ENCODE results near the gene SMAD6. TPM values are rescaled to one million over a fixed set of nuclear protein-coding genes. Genes with fewer than 3 reads are reported as not detected.

SMAD6 gene
- total and polyA plus RNA-seq, 2 donors, result 1.0 to 2.8 TPM

- H3K27me3 ChIP-seq (ENCODE audit: control insufficient read depth in 2 of 2, insufficient read depth in 1 of 2, low read length in 1 of 2), result no peaks in the 10 kb centered on the region
- H3K4me1 ChIP-seq (ENCODE audit: control insufficient read depth in 2 of 2, insufficient read depth in 2 of 2, low read length in 2 of 2), result no peaks in the 10 kb centered on the region
- H3K27ac ChIP-seq (ENCODE audit: low read depth in 1 of 2, low read length in 1 of 2), result no peak overlapping the region
- no peak overlapping the region for H3K4me3 ChIP-seq (ENCODE audit: low read length in 2 of 2)
- no peak for DNase-seq (ENCODE audit: low read depth in 6 of 9, low spot score in 9 of 9)
- H3K36me3 ChIP-seq (ENCODE audit: control insufficient read depth in 2 of 2, insufficient read depth in 2 of 2, low read length in 1 of 2), result no peaks in the 10 kb centered on the region
- WGBS, result 96% methylated on average over 11 of the region's 11 CpGs
- no peaks in the 10 kb centered on the region for H3K9me3 ChIP-seq (ENCODE audit: control insufficient read depth in 2 of 2, insufficient read depth in 1 of 2, low read length in 1 of 2)
These were observed 35.4 kb downstream of the SMAD6 start for GRCh38 chr15:66737243-66738010.

GRCh38 chr15:66738116-66738515 lies 36.1 kb downstream of the SMAD6 start:
- Histone ChIP-seq H3K9me3 (ENCODE audit: control insufficient read depth in 2 of 2, insufficient read depth in 1 of 2, low read length in 1 of 2) (no peaks in the 10 kb centered on the region), H3K4me1 (ENCODE audit: control insufficient read depth in 2 of 2, insufficient read depth in 2 of 2, low read length in 2 of 2) (no peaks in the 10 kb centered on the region), H3K27me3 (ENCODE audit: control insufficient read depth in 2 of 2, insufficient read depth in 1 of 2, low read length in 1 of 2) (no peaks in the 10 kb centered on the region), H3K27ac (ENCODE audit: low read depth in 1 of 2, low read length in 1 of 2) (no peak overlapping the region), H3K36me3 (ENCODE audit: control insufficient read depth in 2 of 2, insufficient read depth in 2 of 2, low read length in 1 of 2) (no peaks in the 10 kb centered on the region), H3K4me3 (ENCODE audit: low read length in 2 of 2) (no peak overlapping the region)
- DNase-seq (ENCODE audit: low read depth in 6 of 9, low spot score in 9 of 9), result no peak
- 97% methylated on average over 10 of the region's 10 CpGs for WGBS

GRCh38 chr15:66738595-66738994 lies 36.6 kb downstream of the SMAD6 start:
- H3K27me3 ChIP-seq (ENCODE audit: control insufficient read depth in 2 of 2, insufficient read depth in 1 of 2, low read length in 1 of 2), result no peaks in the 10 kb centered on the region
- WGBS, result 97% methylated on average over 10 of the region's 10 CpGs
- no peaks in the 10 kb centered on the region for H3K4me1 ChIP-seq (ENCODE audit: control insufficient read depth in 2 of 2, insufficient read depth in 2 of 2, low read length in 2 of 2)
- no peak overlapping the region for H3K27ac ChIP-seq (ENCODE audit: low read depth in 1 of 2, low read length in 1 of 2)
- H3K9me3 ChIP-seq (ENCODE audit: control insufficient read depth in 2 of 2, insufficient read depth in 1 of 2, low read length in 1 of 2), result no peaks in the 10 kb centered on the region
- H3K36me3 ChIP-seq (ENCODE audit: control insufficient read depth in 2 of 2, insufficient read depth in 2 of 2, low read length in 1 of 2), result no peaks in the 10 kb centered on the region
- H3K4me3 ChIP-seq (ENCODE audit: low read length in 2 of 2), result no peak overlapping the region
- no peak for DNase-seq (ENCODE audit: low read depth in 6 of 9, low spot score in 9 of 9)

- no peak overlapping the region for H3K4me3 ChIP-seq (ENCODE audit: low read length in 2 of 2)
- no peaks in the 10 kb centered on the region for H3K27me3 ChIP-seq (ENCODE audit: control insufficient read depth in 2 of 2, insufficient read depth in 1 of 2, low read length in 1 of 2)
- no peaks in the 10 kb centered on the region for H3K4me1 ChIP-seq (ENCODE audit: control insufficient read depth in 2 of 2, insufficient read depth in 2 of 2, low read length in 2 of 2)
- DNase-seq (ENCODE audit: low read depth in 6 of 9, low spot score in 9 of 9), result no peak
- WGBS, result 83% methylated on average over 6 of the region's 6 CpGs
- H3K9me3 ChIP-seq (ENCODE audit: control insufficient read depth in 2 of 2, insufficient read depth in 1 of 2, low read length in 1 of 2), result no peaks in the 10 kb centered on the region
- no peaks in the 10 kb centered on the region for H3K36me3 ChIP-seq (ENCODE audit: control insufficient read depth in 2 of 2, insufficient read depth in 2 of 2, low read length in 1 of 2)
- H3K27ac ChIP-seq (ENCODE audit: low read depth in 1 of 2, low read length in 1 of 2), result no peak overlapping the region
These were observed 37.3 kb downstream of the SMAD6 start for GRCh38 chr15:66739287-66739686.

GRCh38 chr15:66740802-66741201 lies 38.8 kb downstream of the SMAD6 start:
- peaks cover 0 to 9% of the 10 kb centered on the region in 2 donors for H3K4me1 ChIP-seq (ENCODE audit: control insufficient read depth in 2 of 2, insufficient read depth in 2 of 2, low read length in 2 of 2)
- no peaks in the 10 kb centered on the region for H3K9me3 ChIP-seq (ENCODE audit: control insufficient read depth in 2 of 2, insufficient read depth in 1 of 2, low read length in 1 of 2)
- WGBS, result 96% methylated on average over 8 of the region's 8 CpGs
- H3K27me3 ChIP-seq (ENCODE audit: control insufficient read depth in 2 of 2, insufficient read depth in 1 of 2, low read length in 1 of 2), result no peaks in the 10 kb centered on the region
- DNase-seq (ENCODE audit: low read depth in 6 of 9, low spot score in 9 of 9), result no peak
- H3K27ac ChIP-seq (ENCODE audit: low read depth in 1 of 2, low read length in 1 of 2), result no peak overlapping the region
- no peak overlapping the region for H3K4me3 ChIP-seq (ENCODE audit: low read length in 2 of 2)
- no peaks in the 10 kb centered on the region for H3K36me3 ChIP-seq (ENCODE audit: control insufficient read depth in 2 of 2, insufficient read depth in 2 of 2, low read length in 1 of 2)

GRCh38 chr15:66741646-66742045 lies 39.6 kb downstream of the SMAD6 start:
- H3K4me3 ChIP-seq (ENCODE audit: low read length in 2 of 2), result no peak overlapping the region
- no peak overlapping the region for H3K27ac ChIP-seq (ENCODE audit: low read depth in 1 of 2, low read length in 1 of 2)
- no peak for DNase-seq (ENCODE audit: low read depth in 6 of 9, low spot score in 9 of 9)
- no peaks in the 10 kb centered on the region for H3K27me3 ChIP-seq (ENCODE audit: control insufficient read depth in 2 of 2, insufficient read depth in 1 of 2, low read length in 1 of 2)
- no peaks in the 10 kb centered on the region for H3K36me3 ChIP-seq (ENCODE audit: control insufficient read depth in 2 of 2, insufficient read depth in 2 of 2, low read length in 1 of 2)
- 97% methylated on average over 5 of the region's 5 CpGs for WGBS
- H3K9me3 ChIP-seq (ENCODE audit: control insufficient read depth in 2 of 2, insufficient read depth in 1 of 2, low read length in 1 of 2), result no peaks in the 10 kb centered on the region
- peaks cover 0 to 9% of the 10 kb centered on the region in 2 donors for H3K4me1 ChIP-seq (ENCODE audit: control insufficient read depth in 2 of 2, insufficient read depth in 2 of 2, low read length in 2 of 2)

GRCh38 chr15:66742286-66742685 lies 40.2 kb downstream of the SMAD6 start:
- H3K4me3 ChIP-seq (ENCODE audit: low read length in 2 of 2), result no peak overlapping the region
- 91% methylated on average over 6 of the region's 6 CpGs for WGBS
- no peaks in the 10 kb centered on the region for H3K36me3 ChIP-seq (ENCODE audit: control insufficient read depth in 2 of 2, insufficient read depth in 2 of 2, low read length in 1 of 2)
- no peaks in the 10 kb centered on the region for H3K9me3 ChIP-seq (ENCODE audit: control insufficient read depth in 2 of 2, insufficient read depth in 1 of 2, low read length in 1 of 2)
- H3K27me3 ChIP-seq (ENCODE audit: control insufficient read depth in 2 of 2, insufficient read depth in 1 of 2, low read length in 1 of 2), result no peaks in the 10 kb centered on the region
- DNase-seq (ENCODE audit: low read depth in 6 of 9, low spot score in 9 of 9), result no peak
- peaks cover 0 to 9% of the 10 kb centered on the region in 2 donors for H3K4me1 ChIP-seq (ENCODE audit: control insufficient read depth in 2 of 2, insufficient read depth in 2 of 2, low read length in 2 of 2)
- H3K27ac ChIP-seq (ENCODE audit: low read depth in 1 of 2, low read length in 1 of 2), result no peak overlapping the region

GRCh38 chr15:66743204-66743603 lies 41.2 kb downstream of the SMAD6 start:
- peaks cover 0 to 9% of the 10 kb centered on the region in 2 donors for H3K4me1 ChIP-seq (ENCODE audit: control insufficient read depth in 2 of 2, insufficient read depth in 2 of 2, low read length in 2 of 2)
- WGBS, result 94% methylated on average over 5 of the region's 5 CpGs

GRCh38 chr15:66743703-66744536 lies 41.9 kb downstream of the SMAD6 start:
- DNase-seq (ENCODE audit: low read depth in 6 of 9, low spot score in 9 of 9), result no peak
- H3K4me3 ChIP-seq (ENCODE audit: low read length in 2 of 2), result no peak overlapping the region
- 85% methylated on average over 15 of the region's 15 CpGs for WGBS
- peaks cover 0 to 9% of the 10 kb centered on the region in 2 donors for H3K4me1 ChIP-seq (ENCODE audit: control insufficient read depth in 2 of 2, insufficient read depth in 2 of 2, low read length in 2 of 2)
- no peaks in the 10 kb centered on the region for H3K27me3 ChIP-seq (ENCODE audit: control insufficient read depth in 2 of 2, insufficient read depth in 1 of 2, low read length in 1 of 2)
- H3K36me3 ChIP-seq (ENCODE audit: control insufficient read depth in 2 of 2, insufficient read depth in 2 of 2, low read length in 1 of 2), result no peaks in the 10 kb centered on the region
- H3K9me3 ChIP-seq (ENCODE audit: control insufficient read depth in 2 of 2, insufficient read depth in 1 of 2, low read length in 1 of 2), result no peaks in the 10 kb centered on the region
- H3K27ac ChIP-seq (ENCODE audit: low read depth in 1 of 2, low read length in 1 of 2), result no peak overlapping the region

More at GRCh38 chr15:66743204-66743603, 41.2 kb downstream of the SMAD6 start:
- no peaks in the 10 kb centered on the region for H3K36me3 ChIP-seq (ENCODE audit: control insufficient read depth in 2 of 2, insufficient read depth in 2 of 2, low read length in 1 of 2)
- no peak overlapping the region for H3K27ac ChIP-seq (ENCODE audit: low read depth in 1 of 2, low read length in 1 of 2)
- no peak overlapping the region for H3K4me3 ChIP-seq (ENCODE audit: low read length in 2 of 2)
- no peak for DNase-seq (ENCODE audit: low read depth in 6 of 9, low spot score in 9 of 9)
- H3K27me3 ChIP-seq (ENCODE audit: control insufficient read depth in 2 of 2, insufficient read depth in 1 of 2, low read length in 1 of 2), result no peaks in the 10 kb centered on the region
- H3K9me3 ChIP-seq (ENCODE audit: control insufficient read depth in 2 of 2, insufficient read depth in 1 of 2, low read length in 1 of 2), result no peaks in the 10 kb centered on the region
